ENCODE data around the gene ZC3H12C. TPM values are rescaled to one million over a fixed set of nuclear protein-coding genes. Genes with fewer than 3 reads are reported as not detected.

ZC3H12C gene
- total and polyA plus RNA-seq, 2 of the 13 experiments (the other 11 are each of a cell fraction or from before 2014, with no cell fraction given) = 2.4 to 5.7 TPM

GRCh38 chr11:110184456-110184855, 91.3 kb downstream of the ZC3H12C start:
- Histone ChIP-seq H3K4me1 (ENCODE audit: insufficient read depth, low read length) (0 out of 2 replicates have a peak, but pooled peaks cover 5% of the 10 kb centered on the region), H4K20me1 (ENCODE audit: insufficient read depth, low read length) (no peaks in the 10 kb centered on the region), H3K36me3 (replicated peaks in 1 of 2; ENCODE audit: control insufficient read depth in 1 of 2, insufficient read depth in 2 of 2, low read length in 2 of 2) (no peaks in the 10 kb centered on the region), H3K9ac (ENCODE audit: insufficient read depth, low read depth, low read length) (no peak overlapping the region), H3K79me2 (ENCODE audit: insufficient read depth, low read length) (no peaks in the 10 kb centered on the region), H3K27me3 (ENCODE audit: control insufficient read depth in 1 of 2, insufficient read depth in 2 of 2, low read length in 2 of 2) (no peaks in the 10 kb centered on the region; a peak in 1 of 5 replicates), H2AFZ (ENCODE audit: low read length) (no peak overlapping the region), H3K9me3 (ENCODE audit: low read length) (no peaks in the 10 kb centered on the region), H3K4me3 (replicated peaks in 1 of 3; ENCODE audit: insufficient read depth in 1 of 3, low read depth in 2 of 3, low read length in 3 of 3) (no peak overlapping the region), H3K27ac (ENCODE audit: extremely low read length, insufficient read depth, low read length) (no peak overlapping the region), H3K4me2 (ENCODE audit: low read depth, low read length) (no peak overlapping the region)
- ATAC-seq (no peak), FAIRE-seq (no peak), DNase-seq (ENCODE audit: low spot score) (no peak)
- BruUV-seq (replicated peaks) = no TSS peak
- 37% methylated on average over 7 of the region's 7 CpGs for WGBS (ENCODE audit: low lambda C conversion rate)
- ChIA-PET POLR2A (no interaction called here), CTCF (ENCODE audit: low intra/inter-chr PET ratio, low total read pairs) (no interaction called here)
- intact Hi-C loops (cut with micrococcal nuclease; ENCODE audit: unreplicated experiment) (no loop called here), in situ Hi-C loops (cut with HindIII; ENCODE audit: extremely low pct_ligation_motif_present, low pct_unique_long_range_greater_than_20kb) (no loop called here)
- TF ChIP-seq ZBTB33 (CRISPR knock-in tag; IDR thresholded peaks at IDR 0.05) (no peak), ZNF703 (CRISPR knock-in tag; IDR thresholded peaks at IDR 0.05; ENCODE audit: borderline replicate concordance) (no peak), KDM3A (CRISPR knock-in tag; IDR thresholded peaks at IDR 0.05; ENCODE audit: low read depth) (no peak), E2F1 (CRISPR knock-in tag; IDR thresholded peaks at IDR 0.05) (no peak), ZNF549 (CRISPR knock-in tag; IDR thresholded peaks at IDR 0.05) (no peak), ZZZ3 (CRISPR knock-in tag; IDR thresholded peaks at IDR 0.05; ENCODE audit: borderline replicate concordance) (no peak)
